Endothelial cell of umbilical vein (primary cell): ENCODE results near the gene IL20. TPM values are rescaled to one million over a fixed set of nuclear protein-coding genes. Genes with fewer than 3 reads are reported as not detected.

Experiments
- BruUV-seq: library from RNA; stranded (reverse); fragments of 400-500 nt; replicated peaks from 2 replicates; lab custom pipeline; 2021; lab: Mats Ljungman, UMichigan
- CTCF ChIA-PET: fragments of 300-600, 350-600 bp; sonication (Branson Sonifier 250); formaldehyde crosslinking; loops from one replicate; lab custom pipeline; 2021; ENCODE audit warnings: antibody characterized with exemption, inconsistent platforms; lab: Charles Lee
- POLR2A ChIA-PET: fragments of 300-600, 350-600 bp; sonication (Branson Sonifier 250); formaldehyde crosslinking; loops from one replicate; lab custom pipeline; 2021; ENCODE audit warnings: antibody characterized with exemption, inconsistent platforms; lab: Charles Lee
- DNase-seq: peaks from one replicate; pipeline ENCODE4 v3.0.0-alpha.2; 2011; ENCODE audit warnings: low read depth, low spot score
- FAIRE-seq: peaks from 2 replicates; lab custom pipeline; 2011; peaks lifted over from hg19 to GRCh38; lab: Jason Lieb, UNC
- H2AFZ ChIP-seq: 2 replicates; pipeline ENCODE4 v1.6.0; 2012; ENCODE audit warnings: low read depth, low read length, control low read depth, inconsistent platforms
- H3K27ac ChIP-seq: 2 replicates; pipeline ENCODE4 v1.5.1; 2011; ENCODE audit warnings: low read depth, mild to moderate bottlenecking, control low read depth, low read length, moderate library complexity; ENCODE audit not compliant: insufficient read depth
- H3K27me3 ChIP-seq, 2 experiments: 2 replicates each; pipeline versions ENCODE4 v1.6.0 to v1.6.1; 2011; ENCODE audit warnings: low read length in 2 of 2, mixed read lengths in 1 of 2; ENCODE audit not compliant: control insufficient read depth in 2 of 2, insufficient read depth in 2 of 2
- H3K36me3 ChIP-seq, 2 experiments: 2 replicates in 1 of 2; 3 replicates in 1 of 2; pipeline ENCODE4 v1.5.1; 2011; ENCODE audit warnings: low read length in 2 of 2, mild to moderate bottlenecking in 1 of 2, moderate library complexity in 1 of 2; ENCODE audit not compliant: control insufficient read depth in 2 of 2, insufficient read depth in 2 of 2; ENCODE audit errors: extremely low read depth in 1 of 2
- H3K4me1 ChIP-seq: 3 replicates; pipeline ENCODE4 v1.5.1; 2011; ENCODE audit warnings: mild to moderate bottlenecking, low read length; ENCODE audit not compliant: control insufficient read depth, insufficient read depth; ENCODE audit errors: extremely low read depth
- H3K4me2 ChIP-seq: 2 replicates; pipeline ENCODE4 v1.6.1; 2011; ENCODE audit warnings: low read length, control low read depth, mixed read lengths; ENCODE audit not compliant: insufficient read depth
- H3K4me3 ChIP-seq, 3 experiments: fragments of 200-600 bp in 1 of 3; sonication (generic), shearing (Covaris generic) in 1 of 3; replicated peaks in 1 of 3; 2 replicates each; pipeline ENCODE4 v1.5.1; 2011 to 2016; ENCODE audit warnings: control low read depth in 3 of 3, low read length in 3 of 3, mild to moderate bottlenecking in 2 of 3, inconsistent platforms in 1 of 3, low read depth in 1 of 3, moderate library complexity in 1 of 3; ENCODE audit not compliant: insufficient read depth in 1 of 3
- H3K79me2 ChIP-seq: 2 replicates; pipeline ENCODE4 v1.6.0; 2012; ENCODE audit warnings: low read length, inconsistent platforms; ENCODE audit not compliant: control insufficient read depth, insufficient read depth
- H3K9ac ChIP-seq: replicated peaks from 2 replicates; pipeline ENCODE3; 2011; ENCODE audit warnings: low read length, control low read depth; ENCODE audit not compliant: insufficient read depth; ENCODE audit errors: extremely low read depth
- H3K9me1 ChIP-seq: replicated peaks from 3 replicates; pipeline ENCODE4 v1.6.0; 2011; ENCODE audit warnings: mild to moderate bottlenecking, low read length; ENCODE audit not compliant: control insufficient read depth, insufficient read depth; ENCODE audit errors: extremely low read depth
- H3K9me3 ChIP-seq: replicated peaks from 2 replicates; pipeline ENCODE4 v1.5.1; 2012; ENCODE audit warnings: low read length, inconsistent platforms; ENCODE audit not compliant: control insufficient read depth, insufficient read depth
- H4K20me1 ChIP-seq: replicated peaks from 2 replicates; pipeline ENCODE3; 2011; ENCODE audit warnings: mild to moderate bottlenecking, low read length; ENCODE audit not compliant: control insufficient read depth, insufficient read depth; ENCODE audit errors: extremely low read depth
- CTCF ChIP-seq, 2 donors: IDR thresholded peaks; 1 replicate in 1 of 2; 2 replicates in 1 of 2; pipeline ENCODE4 v1.5.1; 2011; ENCODE audit warnings: low read length in 2 of 2, mild to moderate bottlenecking in 2 of 2, moderate library complexity in 2 of 2, control low read depth in 1 of 2, inconsistent platforms in 1 of 2, low read depth in 1 of 2; ENCODE audit not compliant: insufficient read depth in 1 of 2; ENCODE audit errors: extremely low read depth in 1 of 2
- EZH2 ChIP-seq: IDR thresholded peaks from 2 replicates; pipeline ENCODE4 v1.6.1; 2012; ENCODE audit warnings: borderline replicate concordance, low read depth, mild to moderate bottlenecking, moderate library complexity, low read length, inconsistent platforms; ENCODE audit not compliant: severe bottlenecking
- FOS ChIP-seq: IDR thresholded peaks from 2 replicates; pipeline ENCODE4 v1.6.1; 2011; ENCODE audit warnings: mild to moderate bottlenecking, low read length, moderate library complexity, borderline replicate concordance; ENCODE audit not compliant: insufficient read depth
- GATA2 ChIP-seq: IDR thresholded peaks from 2 replicates; pipeline ENCODE4 v1.7.0; 2011; ENCODE audit warnings: low read depth, mild to moderate bottlenecking, moderate library complexity, mixed read lengths, low read length; ENCODE audit not compliant: insufficient read length, insufficient read depth
- JUN ChIP-seq: IDR thresholded peaks from 2 replicates; pipeline ENCODE4 v1.6.1; 2011; ENCODE audit warnings: borderline replicate concordance, low read depth; ENCODE audit not compliant: insufficient read length, insufficient read depth
- MYC ChIP-seq: IDR thresholded peaks from one replicate; pipeline ENCODE4 v1.6.1; 2011; ENCODE audit warnings: mild to moderate bottlenecking, low read depth, low read length
- POLR2A ChIP-seq: IDR thresholded peaks from 2 replicates; pipeline ENCODE4 v1.6.1; 2012; ENCODE audit warnings: low read depth, mild to moderate bottlenecking, control low read depth, low read length
- POLR2AphosphoS5 ChIP-seq: IDR thresholded peaks from 2 replicates; pipeline ENCODE4 v1.6.1; 2012; ENCODE audit warnings: low read depth, mild to moderate bottlenecking, control low read depth, low read length, moderate library complexity; ENCODE audit not compliant: insufficient read depth
- dilution Hi-C: fragments of 300-500 bp; cut with MboI; formaldehyde crosslinking; loops from one replicate; pipeline ENCODE4 v1.15.0; 2019; ENCODE audit warnings: low sequenced_read_pairs; ENCODE audit not compliant: extremely low pct_ligation_motif_present
- intact Hi-C: fragments of 100-400 bp; cut with micrococcal nuclease; formaldehyde crosslinking; loops from one replicate; pipeline ENCODE4 v1.10.0; 2022
- polyA plus RNA-seq, 4 experiments: library from polyadenylated mRNA; depleted of rRNA in 3 of 4; stranded (reverse) in 3 of 4; unstranded in 1 of 4; fragments of >200 nt; gene quantifications; 2 replicates each; pipeline versions ENCODE4 v1.2.1 to v1.2.3, GENCODE V29; 2011 to 2012; ENCODE audit warnings: missing spikeins in 1 of 4
- total RNA-seq: library from RNA; stranded (reverse); gene quantifications from 2 replicates; pipeline ENCODE4 v1.2.3, GENCODE V29; 2021

Gene IL20
- total and polyA plus RNA-seq, 2 donors (not counting 3 experiments of a cell fraction or from before 2014, with no cell fraction given): not detected

- no peak for TF ChIP-seq JUN
- no peak for TF ChIP-seq POLR2A
- TF ChIP-seq GATA2: no peak
- no peak for TF ChIP-seq EZH2
- TF ChIP-seq POLR2AphosphoS5: no peak
- ChIA-PET POLR2A (no interaction called here), CTCF (interaction anchor here (1.1 kb wide), 1 partner anchor 82 kb away, joined by 3 read pairs; no protein-coding TSS in a partner anchor)
- H3K4me3 ChIP-seq: no peak overlapping the region
- H3K4me2 ChIP-seq: no peak overlapping the region
- FAIRE-seq (peak; percentile 47), DNase-seq (no peak)
- no peaks in the 10 kb centered on the region for H3K36me3 ChIP-seq
- H3K9me3 ChIP-seq: no peaks in the 10 kb centered on the region
- no peak overlapping the region for H3K9ac ChIP-seq
- H2AFZ ChIP-seq: no peak overlapping the region
- H3K27ac ChIP-seq: no peak overlapping the region
- H3K9me1 ChIP-seq: no peaks in the 10 kb centered on the region
- dilution Hi-C loops (no loop called here), intact Hi-C loops (no loop called here)
- no peaks in the 10 kb centered on the region for H4K20me1 ChIP-seq
- BruUV-seq: no TSS peak
- H3K4me1 ChIP-seq: no peaks in the 10 kb centered on the region
- peaks cover 0 to 3% of the 10 kb centered on the region in 2 experiments for H3K27me3 ChIP-seq
- H3K79me2 ChIP-seq: no peaks in the 10 kb centered on the region
Measured at GRCh38 chr1:206816390-206817287, 48.8 kb upstream of the IL20 start.

GRCh38 chr1:206821493-206821892 is 43.9 kb upstream of the IL20 start:
- FAIRE-seq (no peak), DNase-seq (no peak)
- POLR2A ChIA-PET: no interaction called here

More at GRCh38 chr1:206821493-206821892, 43.9 kb upstream of the IL20 start:
- dilution Hi-C loops: no loop called here
- intact Hi-C loops: no loop called here
- Histone ChIP-seq H3K4me1 (peaks cover 5% of the 10 kb centered on the region), H3K79me2 (no peaks in the 10 kb centered on the region), H3K4me2 (no peak overlapping the region), H3K4me3 (no peak overlapping the region), H3K9me1 (no peaks in the 10 kb centered on the region), H3K36me3 (no peaks in the 10 kb centered on the region), H4K20me1 (no peaks in the 10 kb centered on the region), H3K9me3 (no peaks in the 10 kb centered on the region), H2AFZ (no peak overlapping the region), H3K9ac (no peak overlapping the region), H3K27me3 (peaks cover 0 to 2% of the 10 kb centered on the region in 2 experiments), H3K27ac (no peak overlapping the region)
- CTCF ChIA-PET: interaction anchor here (2.4 kb wide), 1 partner anchor 12 kb away, joined by 11 read pairs; no protein-coding TSS in a partner anchor
- no TSS peak for BruUV-seq
- TF ChIP-seq MYC (no peak), EZH2 (no peak), FOS (no peak), POLR2AphosphoS5 (no peak), GATA2 (no peak), CTCF (IDR thresholded peaks at IDR 0.05; ENCODE audit: extremely low read depth in 1 of 2, insufficient read depth in 1 of 2, low read depth in 1 of 2, low read length in 2 of 2) (no peak)
